GM19351 (cell line): ENCODE data around the gene CIPC.

Experiments
- ATAC-seq: cut with Tn5 transposase; IDR thresholded peaks from one replicate; pipeline ENCODE4 v1.9.1; 2021; ENCODE audit warnings: mild to moderate bottlenecking, moderate library complexity; ENCODE audit not compliant: unreplicated experiment

The CIPC gene

GRCh38 chr14:77069551-77069950 is 28.5 kb upstream of the CIPC start:
- ATAC-seq, result no peak

GRCh38 chr14:77071938-77072388 is 26.1 kb upstream of the CIPC start:
- no peak for ATAC-seq

- ATAC-seq, result no peak
Observed at GRCh38 chr14:77074969-77075368, 23.1 kb upstream of the CIPC start.

- no peak for ATAC-seq
Observed at GRCh38 chr14:77076113-77076631, 21.9 kb upstream of the CIPC start.

GRCh38 chr14:77077040-77077439 is 21.0 kb upstream of the CIPC start:
- no peak for ATAC-seq

GRCh38 chr14:77082356-77082755 is 15.7 kb upstream of the CIPC start:
- no peak for ATAC-seq

GRCh38 chr14:77083082-77083481 is 15.0 kb upstream of the CIPC start:
- no peak for ATAC-seq

- ATAC-seq, result no peak
Observed at GRCh38 chr14:77084985-77085384, 13.1 kb upstream of the CIPC start.

GRCh38 chr14:77085538-77085937 is 12.5 kb upstream of the CIPC start:
- ATAC-seq, result no peak

GRCh38 chr14:77086017-77086727 is 11.9 kb upstream of the CIPC start:
- no peak for ATAC-seq

GRCh38 chr14:77086951-77087350 is 11.1 kb upstream of the CIPC start:
- no peak for ATAC-seq

GRCh38 chr14:77087631-77088030 is 10.4 kb upstream of the CIPC start:
- no peak for ATAC-seq

GRCh38 chr14:77088219-77088618 is 9.8 kb upstream of the CIPC start:
- ATAC-seq, result no peak

- ATAC-seq, result no peak
Observed at GRCh38 chr14:77088645-77089044, 9.4 kb upstream of the CIPC start.

GRCh38 chr14:77091518-77091917 is 6.5 kb upstream of the CIPC start:
- no peak for ATAC-seq

GRCh38 chr14:77092676-77093075 is 5.4 kb upstream of the CIPC start:
- ATAC-seq, result no peak

GRCh38 chr14:77094672-77095284 is 3.3 kb upstream of the CIPC start:
- no peak for ATAC-seq

GRCh38 chr14:77097006-77097699 is 905 bp upstream of the CIPC start:
- no peak for ATAC-seq

GRCh38 chr14:77098529-77099353 is 683 bp downstream of the CIPC start:
- ATAC-seq, result no peak

- ATAC-seq, result no peak
Observed at GRCh38 chr14:77099425-77100167, 1.5 kb downstream of the CIPC start.
